GM21786 (cell line): ENCODE measurements around the gene GRHPR.
"Not testable (repeated sequence)": the region's sequence is repeated elsewhere in the genome, so short reads cannot be mapped to it uniquely, and the experiment has no call there.

Experiments used
- ATAC-seq: cut with Tn5 transposase; IDR thresholded peaks from one replicate; pipeline ENCODE4 v1.9.1; 2021; ENCODE audit not compliant: unreplicated experiment

The GRHPR gene

DNA sequence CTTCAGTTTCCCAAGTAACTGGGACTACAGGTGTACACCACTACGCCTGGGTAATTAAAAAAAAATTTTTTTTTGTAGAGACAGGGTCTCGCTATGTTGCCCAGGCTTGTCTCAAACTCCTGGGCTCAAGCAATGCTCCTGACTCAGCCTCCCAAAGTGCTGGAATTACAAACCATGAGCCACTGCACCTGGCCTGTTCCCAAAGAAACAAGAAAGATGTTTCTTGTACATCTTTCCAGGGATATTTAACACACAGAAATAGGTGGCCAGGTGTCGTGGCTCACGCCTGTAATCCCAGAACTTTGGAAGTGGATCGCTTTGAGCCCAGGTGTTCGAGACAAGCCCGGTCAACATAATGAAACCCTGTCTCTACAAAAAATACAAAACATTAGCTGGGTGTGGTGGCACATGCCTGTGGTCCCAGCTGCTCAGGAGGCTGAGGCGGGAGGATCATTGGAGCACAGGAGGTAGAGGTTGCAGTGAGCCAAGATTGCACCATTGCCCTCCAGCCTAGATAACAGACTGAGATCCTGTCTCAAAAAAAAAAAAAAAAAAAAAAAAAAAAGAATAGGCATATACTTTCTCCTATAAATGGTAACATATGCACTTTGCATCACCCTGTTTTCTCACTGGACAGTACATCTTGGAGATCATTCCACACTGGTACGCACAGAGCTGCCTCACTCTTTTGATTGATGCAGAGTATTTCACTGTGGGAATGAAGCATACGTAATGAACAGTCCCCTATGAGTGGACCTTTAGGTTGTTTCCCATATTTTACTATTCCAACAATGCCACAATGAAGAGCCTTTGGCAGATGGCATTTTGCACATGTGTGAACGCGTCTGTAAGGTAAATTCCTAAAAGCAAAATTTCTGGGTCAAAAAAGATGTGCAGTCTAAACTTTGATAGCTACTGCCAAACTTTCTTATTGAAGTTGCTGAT is 2.0 kb upstream of the GRHPR start:
- ATAC-seq, result no peak

DNA sequence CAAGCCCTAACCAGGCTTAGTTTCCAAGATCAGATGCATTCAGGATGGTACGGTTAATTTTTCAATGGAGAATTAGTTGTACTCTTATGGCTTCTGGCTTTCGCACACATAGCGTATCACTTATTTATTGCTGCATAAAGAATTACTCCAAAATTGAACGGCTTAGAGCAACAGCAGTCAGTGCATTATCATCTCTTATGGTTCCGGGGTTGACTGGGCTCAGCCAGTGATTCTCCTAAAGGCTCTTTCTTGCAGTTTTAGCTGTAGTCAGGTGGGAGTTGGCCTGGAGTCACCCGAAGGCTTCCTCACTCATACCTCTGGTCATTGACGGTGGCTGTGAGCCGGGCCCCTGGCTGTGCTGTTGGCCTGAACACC is 595 bp upstream of the GRHPR start:
- ATAC-seq, result no peak

DNA sequence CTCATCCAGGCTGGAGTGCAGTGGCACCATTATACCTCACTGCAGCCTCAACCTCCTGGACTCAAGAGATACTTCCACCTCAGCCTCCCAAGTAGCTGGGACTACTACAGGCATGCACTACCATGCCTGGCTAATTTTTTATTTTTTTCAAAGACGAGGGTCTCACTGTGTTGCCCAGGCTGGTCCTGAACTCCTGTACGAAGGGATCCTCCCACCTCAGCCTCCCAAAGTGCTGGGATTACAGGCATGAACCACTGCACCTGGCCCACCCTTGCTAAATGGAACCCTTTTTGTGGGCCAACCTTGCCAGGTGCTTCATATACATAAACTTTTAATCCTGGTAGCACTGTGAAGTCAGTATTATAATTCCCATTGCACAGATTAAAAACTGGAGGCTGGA is 1.0 kb downstream of the GRHPR start:
- no peak for ATAC-seq

DNA sequence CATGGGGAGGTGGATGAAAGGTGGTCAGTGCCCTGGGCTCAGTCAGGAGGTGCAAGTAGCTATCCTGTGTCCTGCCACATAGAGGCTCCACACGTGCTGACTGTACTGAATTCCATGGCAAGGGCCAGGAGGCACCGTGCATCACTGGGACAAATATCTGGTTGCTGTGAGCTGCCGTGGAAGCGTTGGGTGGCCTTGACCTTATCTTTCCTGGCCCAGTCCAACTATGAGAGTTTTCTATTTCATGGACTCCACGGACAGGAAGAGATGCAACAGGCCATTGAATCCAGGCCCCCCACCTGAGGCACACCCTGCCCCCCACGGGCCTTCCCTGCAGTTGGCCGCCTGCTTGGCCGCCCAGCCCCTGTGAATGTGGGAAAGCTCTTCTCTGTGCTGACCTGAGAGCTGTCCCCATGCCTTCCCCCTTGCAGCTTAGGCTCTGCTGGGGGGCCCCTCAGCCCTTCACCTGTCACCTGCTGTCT is 1.7 kb downstream of the GRHPR start:
- ATAC-seq, result no peak

DNA sequence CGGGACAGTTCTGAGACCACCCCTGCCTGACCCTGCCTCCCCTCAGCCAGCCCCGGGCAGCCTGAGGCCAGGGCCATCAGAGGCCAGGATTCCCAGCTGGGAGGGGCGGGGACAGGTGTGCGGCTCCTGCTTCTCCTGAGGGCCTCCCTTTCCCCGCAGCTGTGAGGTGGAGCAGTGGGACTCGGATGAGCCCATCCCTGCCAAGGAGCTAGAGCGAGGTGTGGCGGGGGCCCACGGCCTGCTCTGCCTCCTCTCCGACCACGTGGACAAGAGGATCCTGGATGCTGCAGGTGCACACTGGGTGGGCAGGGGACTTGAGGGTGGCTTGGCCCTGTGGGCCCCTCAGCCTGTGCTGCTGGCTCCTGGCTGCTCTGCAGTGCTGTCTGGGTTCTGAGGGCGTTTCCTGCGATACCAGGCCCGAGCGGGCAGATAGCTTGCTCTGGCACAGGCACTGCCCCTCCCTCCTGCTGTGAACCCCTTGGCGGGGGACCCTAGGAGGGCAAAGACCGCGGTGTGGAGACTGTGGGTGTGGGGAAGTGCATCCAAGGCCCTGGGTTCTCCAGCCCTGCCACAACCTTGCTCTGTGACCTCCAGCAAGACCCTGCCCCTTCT is 2.3 kb downstream of the GRHPR start:
- no peak for ATAC-seq

DNA sequence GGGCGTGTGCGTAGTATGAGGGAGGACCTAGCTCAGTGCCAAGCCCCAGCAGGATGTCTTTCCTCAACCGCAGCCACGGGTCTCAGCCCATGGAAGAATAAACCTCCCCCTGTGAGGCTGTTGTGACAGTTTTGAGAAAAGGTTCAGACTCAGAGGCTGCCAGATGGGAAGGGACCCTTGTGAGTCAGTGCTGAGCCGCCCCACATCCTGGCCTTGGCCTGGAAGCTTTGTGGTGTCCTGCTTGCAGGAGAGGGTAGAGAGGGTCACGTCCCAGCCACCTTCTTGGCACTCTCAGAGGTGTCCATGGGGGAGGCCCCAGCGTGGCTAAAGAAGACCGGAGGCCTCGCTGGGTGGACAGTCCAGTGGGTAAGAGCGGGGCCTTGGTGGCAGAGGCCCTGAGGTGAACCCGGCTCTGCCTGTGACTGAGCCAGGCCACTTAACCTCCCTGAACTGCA is 2.8 kb downstream of the GRHPR start:
- no peak for ATAC-seq

DNA sequence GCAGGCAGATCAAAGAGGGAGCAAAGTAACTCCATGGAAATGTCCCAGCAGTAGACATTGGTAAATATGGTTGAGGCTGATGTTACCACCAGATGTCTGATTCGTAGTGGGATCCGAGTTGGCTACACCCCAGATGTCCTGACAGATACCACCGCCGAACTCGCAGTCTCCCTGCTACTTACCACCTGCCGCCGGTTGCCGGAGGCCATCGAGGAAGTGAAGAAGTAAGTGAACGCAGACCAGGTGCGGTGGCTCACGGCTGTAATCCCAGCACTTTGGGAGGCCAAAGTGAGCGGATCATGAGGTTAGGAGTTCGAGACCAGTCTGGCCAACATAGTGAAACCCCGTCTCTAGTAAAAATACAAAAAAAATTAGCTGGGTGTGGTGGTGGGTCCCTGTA is 3.9 kb downstream of the GRHPR start:
- ATAC-seq, result not testable (repeated sequence)

DNA sequence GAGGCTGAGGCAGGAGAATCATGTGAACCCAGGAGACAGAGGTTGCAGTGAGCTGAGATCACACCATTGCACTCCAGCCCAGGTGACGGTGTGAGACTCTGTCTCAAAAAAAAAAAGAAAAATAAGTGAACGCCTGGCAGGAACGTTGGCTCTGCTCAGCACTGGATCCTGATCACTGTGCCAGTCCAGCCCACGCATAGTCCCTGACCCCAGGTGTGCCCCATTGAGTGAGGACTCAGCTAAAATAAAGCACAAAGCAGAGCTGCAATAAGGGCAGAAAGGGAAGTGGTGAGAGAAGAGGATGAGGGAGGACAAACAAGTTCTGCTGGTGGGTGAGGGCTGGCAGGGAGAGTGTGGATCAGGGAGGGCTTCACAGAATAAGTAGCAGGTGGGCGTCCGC is 4.3 kb downstream of the GRHPR start:
- no peak for ATAC-seq

DNA sequence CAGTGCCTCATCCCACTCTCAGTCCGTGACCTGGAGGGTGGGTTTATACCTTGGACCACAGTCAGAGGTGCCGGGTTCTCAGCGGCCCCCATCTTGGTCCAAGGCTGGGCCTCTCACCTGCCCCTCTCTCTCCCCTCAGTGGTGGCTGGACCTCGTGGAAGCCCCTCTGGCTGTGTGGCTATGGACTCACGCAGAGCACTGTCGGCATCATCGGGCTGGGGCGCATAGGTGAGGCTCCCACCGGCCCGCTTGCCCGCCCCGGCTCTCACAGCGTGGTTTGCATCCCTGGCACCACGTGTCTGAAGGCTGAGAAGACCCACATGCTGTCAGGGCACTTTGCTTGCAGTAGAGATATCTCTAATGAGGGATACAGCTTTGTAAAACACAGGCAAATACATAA is 5.8 kb downstream of the GRHPR start:
- no peak for ATAC-seq

DNA sequence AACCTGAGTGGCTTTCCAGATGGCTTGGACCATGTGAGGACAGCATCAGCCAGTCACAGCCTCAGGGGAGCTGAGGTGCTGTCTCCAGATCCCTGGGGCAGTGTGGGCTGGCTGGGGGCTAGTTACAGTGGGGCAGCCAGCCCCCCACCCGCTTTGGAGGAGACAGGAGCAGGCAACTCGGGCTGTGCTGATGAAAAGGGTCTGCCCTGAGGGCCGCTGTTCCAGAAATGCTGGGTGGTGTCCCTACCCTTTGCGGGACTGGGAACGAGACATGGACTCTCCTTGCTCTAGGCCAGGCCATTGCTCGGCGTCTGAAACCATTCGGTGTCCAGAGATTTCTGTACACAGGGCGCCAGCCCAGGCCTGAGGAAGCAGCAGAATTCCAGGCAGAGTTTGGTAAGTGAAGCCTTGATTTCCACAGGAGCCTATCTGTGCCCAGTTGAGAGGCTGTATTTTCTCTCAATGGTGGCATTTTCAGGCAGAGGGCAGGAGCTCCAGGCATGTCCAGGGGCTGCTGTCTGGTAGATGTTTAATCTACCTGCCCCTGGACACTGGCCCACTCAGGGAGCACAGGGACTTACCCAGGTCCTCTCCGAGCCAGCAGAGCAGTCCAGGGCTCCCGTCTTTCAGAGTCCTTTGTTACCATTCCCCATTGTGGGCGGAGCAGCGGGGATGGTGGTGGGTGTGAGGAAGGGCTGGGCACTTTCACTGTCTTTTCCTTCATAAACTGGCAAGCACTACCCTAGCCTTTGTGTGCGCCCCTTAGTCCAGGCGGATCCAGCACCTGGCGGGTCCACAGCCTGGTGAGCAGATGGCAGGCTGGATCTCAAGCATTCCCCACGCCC is 7.2 kb downstream of the GRHPR start:
- ATAC-seq, result no peak

DNA sequence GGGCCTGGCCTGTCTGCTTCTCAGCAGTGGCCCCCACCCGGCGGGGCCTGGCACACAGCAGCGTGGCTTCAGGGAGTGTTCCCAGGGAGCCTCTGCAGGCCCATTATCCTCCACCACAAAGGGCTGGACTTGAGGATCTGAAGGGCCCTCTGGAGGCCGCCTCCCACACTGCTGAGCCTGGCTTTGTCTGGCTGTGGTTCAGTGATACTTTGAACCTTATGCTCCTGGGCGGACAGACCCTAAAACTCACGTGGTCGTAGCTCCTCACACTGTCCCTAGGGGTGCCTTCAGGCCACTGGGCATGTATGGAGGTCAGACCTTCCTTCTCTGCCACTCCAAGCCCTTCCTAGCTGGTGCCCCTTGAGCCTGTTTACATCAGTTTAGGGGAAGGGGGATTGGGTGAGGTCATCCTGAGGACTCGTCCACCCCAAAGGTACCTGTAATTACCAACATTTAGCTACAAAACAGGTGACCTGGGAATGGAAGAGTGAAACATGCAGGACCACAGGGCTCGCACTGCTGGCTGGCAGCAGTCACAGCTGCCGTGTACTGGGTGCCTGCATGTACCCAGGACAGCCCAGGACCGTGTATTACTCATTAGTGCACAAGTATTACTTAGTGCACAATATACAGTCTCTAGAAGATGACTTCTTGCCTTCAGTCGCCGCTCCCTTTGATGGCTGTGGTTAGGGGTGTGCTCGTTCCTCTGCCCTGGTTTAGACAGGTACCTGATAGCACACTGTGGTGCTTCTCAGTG is 8.5 kb downstream of the GRHPR start:
- no peak for ATAC-seq

DNA sequence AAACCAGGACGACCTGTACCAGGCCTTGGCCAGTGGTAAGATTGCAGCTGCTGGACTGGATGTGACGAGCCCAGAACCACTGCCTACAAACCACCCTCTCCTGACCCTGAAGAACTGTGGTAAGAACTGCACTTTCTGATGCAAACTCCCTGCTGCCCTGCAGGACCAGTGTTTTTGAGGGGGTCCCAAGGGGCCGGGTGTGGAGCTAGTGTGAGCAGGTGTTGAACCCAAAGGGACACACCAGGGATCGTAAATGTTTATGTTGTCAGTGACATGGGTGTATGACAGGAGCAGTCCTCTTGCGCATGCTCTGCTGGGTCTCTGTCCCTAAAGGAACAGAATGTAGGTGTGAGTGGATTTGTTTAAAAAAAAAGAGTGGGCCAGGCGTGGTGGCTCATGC is 9.5 kb downstream of the GRHPR start:
- ATAC-seq, result no peak

DNA sequence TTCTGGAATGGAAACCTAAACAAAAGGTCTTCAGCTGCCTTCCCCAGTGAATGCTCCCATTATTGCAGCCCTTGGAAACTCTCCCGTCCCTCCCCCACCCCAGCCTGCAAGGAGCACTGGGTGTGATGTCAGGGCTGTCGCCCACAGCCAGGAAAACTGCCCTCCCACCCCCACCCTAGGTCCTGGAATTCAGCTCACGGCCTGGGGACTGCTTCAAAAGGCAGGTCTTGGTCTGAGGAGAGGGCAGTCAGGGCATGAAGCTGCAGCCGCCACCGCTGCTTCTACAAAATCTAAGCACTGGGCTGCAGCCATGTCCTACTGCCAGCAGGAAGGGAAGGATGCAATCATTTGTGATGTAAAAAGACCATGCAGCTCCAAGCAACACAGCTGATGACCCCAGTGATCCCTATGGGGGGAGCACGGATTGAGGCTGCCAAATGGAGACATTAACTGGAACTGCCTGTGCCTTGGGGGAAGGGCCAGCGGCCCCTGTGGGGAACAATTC is 11.4 kb downstream of the GRHPR start:
- no peak for ATAC-seq

DNA sequence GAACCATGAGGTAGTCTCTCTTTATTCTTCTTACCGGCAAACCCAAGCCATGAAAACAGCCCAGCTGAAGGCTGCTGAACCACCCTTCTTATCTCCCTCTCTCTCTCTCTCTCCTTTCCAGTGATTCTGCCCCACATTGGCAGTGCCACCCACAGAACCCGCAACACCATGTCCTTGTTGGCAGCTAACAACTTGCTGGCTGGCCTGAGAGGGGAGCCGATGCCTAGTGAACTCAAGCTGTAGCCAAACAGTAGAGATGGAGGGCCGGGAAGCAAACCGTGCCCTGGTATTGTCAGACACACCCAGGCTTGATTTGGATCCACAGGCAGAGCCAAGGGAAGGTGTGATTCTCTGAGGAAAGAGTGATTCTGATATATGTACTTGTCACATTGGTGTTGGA is 14.0 kb downstream of the GRHPR start:
- no peak for ATAC-seq

DNA sequence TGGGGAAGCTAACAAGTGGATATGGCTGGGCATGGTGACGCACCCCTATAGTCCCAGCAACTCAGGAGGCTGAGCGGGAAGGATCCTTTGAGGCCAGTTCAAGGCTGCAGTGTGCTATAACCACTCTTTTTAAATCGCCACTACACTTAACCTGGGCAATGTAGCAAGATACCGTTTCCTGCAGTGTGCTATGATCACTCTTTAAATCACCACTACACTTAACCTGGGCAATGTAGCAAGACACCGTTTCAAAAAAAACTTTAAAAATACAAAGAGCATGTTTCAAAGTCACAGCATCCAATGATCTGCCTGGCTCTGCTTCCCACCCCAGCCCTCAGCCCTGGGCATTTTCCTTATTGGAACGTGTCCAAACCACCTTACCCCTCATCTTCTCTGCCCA is 14.5 kb downstream of the GRHPR start:
- no peak for ATAC-seq

DNA sequence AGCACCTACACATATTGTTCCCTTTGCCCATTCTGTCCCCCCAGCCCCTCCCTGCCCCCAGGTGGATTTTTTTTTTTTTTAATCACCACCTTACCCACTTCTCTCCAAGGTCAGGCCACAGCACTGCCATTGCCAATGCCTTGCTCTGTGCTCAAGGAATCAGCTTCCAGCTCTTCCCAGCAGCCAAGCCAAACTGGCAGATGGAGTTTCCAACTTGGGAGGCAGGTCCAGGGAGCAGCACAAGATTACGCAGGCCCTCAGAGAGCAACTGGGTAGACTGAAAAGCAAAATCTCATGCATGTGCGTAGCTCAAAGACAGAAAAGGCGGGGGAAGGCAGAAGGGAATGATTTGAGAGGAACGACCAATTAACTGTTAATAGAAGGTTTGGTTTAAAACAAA is 15.1 kb downstream of the GRHPR start:
- no peak for ATAC-seq

DNA sequence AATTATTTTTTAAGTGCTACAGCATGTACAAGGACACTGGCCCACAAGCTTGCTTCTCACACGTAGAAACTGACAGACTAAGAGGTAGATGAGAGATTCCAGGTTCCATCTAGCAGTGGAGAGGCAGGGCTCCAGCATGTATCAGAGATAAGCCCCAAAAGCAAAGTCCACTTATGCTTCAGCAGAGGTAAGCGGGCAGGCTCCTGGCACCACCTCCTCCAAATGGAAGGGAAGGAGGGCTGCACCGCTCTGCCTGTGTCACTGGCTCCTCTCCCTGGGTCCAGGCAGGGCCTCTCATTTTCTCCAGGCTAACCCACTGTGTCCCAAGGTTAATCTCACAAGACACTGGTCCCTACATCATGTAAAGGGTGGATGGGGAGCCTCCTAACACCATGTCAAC is 15.9 kb downstream of the GRHPR start:
- ATAC-seq, result no peak

DNA sequence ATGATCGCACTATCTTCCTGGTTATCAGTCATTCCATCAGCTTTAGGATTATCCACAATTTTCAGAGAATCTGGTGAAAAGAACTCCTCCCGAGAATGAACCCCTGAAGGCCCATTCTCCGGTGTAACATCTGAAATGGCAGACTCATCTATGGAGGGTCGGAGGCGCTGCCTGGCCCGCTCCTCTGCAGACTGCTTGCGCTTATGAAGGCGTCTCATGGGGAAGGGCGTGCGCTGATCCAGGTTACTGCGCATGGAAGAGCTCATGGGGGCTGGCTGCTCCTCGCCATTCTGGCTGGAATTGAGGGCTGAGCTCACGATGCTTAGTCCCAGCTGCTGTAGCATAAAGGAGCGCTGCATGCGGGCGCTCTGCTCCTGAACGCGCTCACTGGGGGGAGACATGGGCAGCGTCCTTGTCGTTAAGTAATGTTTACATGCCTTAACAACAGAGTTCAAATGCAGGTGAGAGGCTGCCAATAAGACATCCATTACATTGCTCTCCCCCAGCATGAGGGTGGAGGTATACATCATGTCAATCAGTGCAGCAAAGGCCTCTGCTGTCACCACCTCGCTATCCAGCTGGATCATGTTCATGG is 19.4 kb downstream of the GRHPR start:
- no peak for ATAC-seq

DNA sequence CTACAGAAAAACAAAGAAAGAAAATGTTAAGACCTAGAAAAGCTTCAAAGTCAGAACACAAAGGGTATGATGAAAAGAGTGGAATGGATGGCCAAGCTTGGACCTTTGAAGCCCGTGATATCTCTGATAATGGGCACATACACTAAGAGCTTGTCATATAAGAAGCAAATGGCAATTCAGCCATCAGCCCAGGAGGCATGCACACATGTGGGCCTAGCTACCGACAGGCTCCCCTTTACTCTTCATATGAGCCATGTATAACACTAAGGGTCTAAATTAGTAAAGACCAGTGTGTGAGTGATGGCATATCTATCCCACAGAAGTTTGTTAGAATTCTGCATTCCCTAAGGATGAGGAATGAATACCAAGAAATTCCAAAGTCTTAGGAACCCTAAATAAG is 20.1 kb downstream of the GRHPR start:
- ATAC-seq, result no peak

DNA sequence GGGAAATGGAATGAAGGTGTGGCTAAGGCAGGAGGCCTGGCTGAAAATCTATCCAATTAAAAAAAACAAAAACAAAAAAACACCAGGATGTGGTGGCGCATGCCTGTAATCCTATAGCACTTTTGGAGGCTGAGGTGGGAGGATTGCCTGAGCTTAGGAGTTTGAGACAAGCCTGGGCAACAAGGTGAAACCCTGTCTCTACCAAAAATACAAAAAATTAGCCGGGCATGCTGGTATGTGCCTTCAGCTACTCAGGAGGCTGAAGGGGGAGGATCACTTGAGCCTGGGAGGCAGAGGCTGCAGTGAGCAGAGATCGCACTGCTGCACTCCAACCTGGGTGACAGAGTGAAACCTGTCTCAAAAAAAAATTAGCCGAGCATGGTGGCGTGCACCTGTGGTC is 21.1 kb downstream of the GRHPR start:
- no peak for ATAC-seq
